CD4-positive, alpha-beta T cell treated with Interleukin-6 for 4 hours (primary cell): ENCODE data around the gene SHTN1.

Experiments
- DNase-seq: peaks from one replicate; pipeline ENCODE4 v3.0.0-alpha.2; 2020; ENCODE audit warnings: mixed read lengths

Gene SHTN1

DNA sequence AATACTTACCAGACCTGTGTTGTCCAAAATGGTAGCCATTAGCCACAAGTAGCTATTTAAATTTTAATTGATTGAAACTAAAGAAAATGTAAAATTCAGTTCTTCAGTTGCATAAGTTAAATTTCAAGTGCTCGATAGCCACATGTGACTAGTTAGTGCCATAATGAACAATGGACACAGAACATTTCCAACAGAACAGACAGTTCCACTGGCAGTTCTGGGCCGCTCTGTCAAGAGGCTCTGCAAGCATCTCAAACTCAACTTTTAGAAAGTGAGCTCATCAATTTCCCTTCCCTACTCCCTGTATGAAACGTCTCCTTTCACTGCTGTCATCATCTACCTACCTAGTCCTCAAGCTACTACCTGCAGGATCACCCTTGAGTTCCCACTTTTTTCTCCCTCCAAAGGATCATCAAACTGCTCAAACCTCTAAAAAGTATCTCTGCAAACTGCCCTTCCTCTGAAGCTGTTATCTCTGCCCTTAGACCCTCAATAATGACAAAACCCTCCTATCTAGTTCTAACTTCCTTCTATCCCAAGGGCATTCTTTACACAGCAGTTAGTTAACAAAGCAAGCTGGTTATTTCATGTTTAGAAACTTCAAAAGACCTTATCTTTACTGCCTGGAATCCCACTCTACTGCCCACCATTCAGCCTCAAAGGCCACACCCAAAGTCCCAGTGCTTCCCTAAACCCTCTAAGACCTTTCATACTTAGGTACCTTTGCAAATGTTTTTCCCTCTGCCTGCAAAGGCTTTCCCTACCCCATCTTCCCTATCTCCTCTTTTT lies 20.6 kb downstream of the SHTN1 start:
- DNase-seq, result no peak

DNA sequence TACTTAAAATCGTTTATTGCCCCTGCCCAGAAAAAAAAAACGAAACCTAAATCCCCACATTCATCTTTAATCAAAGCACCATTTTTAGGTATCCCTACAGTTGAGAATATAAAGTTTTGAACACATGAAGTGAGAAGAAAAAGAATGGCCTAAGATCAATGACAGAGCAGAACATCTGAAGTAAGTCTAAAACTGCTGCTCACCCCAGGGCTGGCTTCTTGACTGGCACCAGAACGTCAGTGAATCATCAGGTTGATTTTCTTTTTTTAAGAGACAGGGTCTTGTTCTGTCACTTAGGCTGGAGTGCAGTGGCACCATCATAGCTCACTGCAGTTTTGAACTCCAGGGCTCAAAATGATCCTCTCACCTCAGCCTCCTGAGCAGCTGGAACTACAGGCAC lies 24.9 kb downstream of the SHTN1 start:
- DNase-seq, result no peak

DNA sequence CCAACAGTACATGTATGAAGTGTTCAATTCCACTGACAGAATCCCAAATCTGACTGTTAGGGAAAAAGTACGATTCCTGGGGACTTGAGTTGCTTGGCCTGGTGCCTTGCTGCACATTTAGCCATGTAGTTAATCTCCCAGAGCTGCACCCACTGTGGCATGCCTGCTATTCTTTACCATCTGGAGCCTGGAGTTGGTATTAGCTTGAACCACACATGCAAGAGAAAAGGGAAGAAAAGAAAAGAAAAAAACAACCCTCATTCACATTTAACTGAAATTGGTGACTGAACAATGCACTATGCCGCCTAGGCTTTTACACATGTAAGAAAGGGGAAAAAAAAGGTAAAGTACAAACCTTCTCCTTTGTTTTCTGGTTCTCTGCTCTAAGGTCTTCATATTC lies 26.1 kb downstream of the SHTN1 start:
- no peak for DNase-seq

GRCh38 chr10:116974456-116975005 lies 30.5 kb downstream of the SHTN1 start:
- no peak for DNase-seq

GRCh38 chr10:116973946-116974455 lies 31.0 kb downstream of the SHTN1 start:
- no peak for DNase-seq

DNA sequence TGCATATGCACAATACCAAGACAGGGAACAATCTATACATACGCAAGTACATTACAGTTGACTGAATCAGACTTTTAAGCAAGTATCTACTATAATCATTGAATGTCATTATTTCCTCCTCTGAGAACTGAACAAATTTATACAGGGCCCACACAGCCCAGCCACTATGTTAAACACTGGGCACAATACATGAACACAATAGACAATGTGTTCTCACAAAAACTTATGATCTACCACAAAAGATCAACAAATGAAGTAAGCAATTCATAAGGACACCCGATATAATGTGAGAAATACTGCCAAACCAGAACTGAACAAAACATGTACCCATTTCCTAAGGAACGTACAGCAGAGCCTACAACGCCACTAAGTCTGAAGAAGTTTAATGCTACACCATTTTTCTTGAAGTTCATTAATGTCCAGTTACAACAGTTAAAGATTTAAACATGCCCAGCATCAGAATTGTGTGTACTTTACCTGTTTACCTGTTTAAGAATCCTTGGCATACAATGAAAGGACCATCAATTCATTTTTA lies 31.5 kb downstream of the SHTN1 start:
- no peak for DNase-seq

GRCh38 chr10:116972131-116972530 lies 32.9 kb downstream of the SHTN1 start:
- DNase-seq, result no peak

- no peak for DNase-seq
Measured at GRCh38 chr10:116970050-116970449, 34.9 kb downstream of the SHTN1 start.

GRCh38 chr10:116968331-116968730 lies 36.7 kb downstream of the SHTN1 start:
- no peak for DNase-seq

DNA sequence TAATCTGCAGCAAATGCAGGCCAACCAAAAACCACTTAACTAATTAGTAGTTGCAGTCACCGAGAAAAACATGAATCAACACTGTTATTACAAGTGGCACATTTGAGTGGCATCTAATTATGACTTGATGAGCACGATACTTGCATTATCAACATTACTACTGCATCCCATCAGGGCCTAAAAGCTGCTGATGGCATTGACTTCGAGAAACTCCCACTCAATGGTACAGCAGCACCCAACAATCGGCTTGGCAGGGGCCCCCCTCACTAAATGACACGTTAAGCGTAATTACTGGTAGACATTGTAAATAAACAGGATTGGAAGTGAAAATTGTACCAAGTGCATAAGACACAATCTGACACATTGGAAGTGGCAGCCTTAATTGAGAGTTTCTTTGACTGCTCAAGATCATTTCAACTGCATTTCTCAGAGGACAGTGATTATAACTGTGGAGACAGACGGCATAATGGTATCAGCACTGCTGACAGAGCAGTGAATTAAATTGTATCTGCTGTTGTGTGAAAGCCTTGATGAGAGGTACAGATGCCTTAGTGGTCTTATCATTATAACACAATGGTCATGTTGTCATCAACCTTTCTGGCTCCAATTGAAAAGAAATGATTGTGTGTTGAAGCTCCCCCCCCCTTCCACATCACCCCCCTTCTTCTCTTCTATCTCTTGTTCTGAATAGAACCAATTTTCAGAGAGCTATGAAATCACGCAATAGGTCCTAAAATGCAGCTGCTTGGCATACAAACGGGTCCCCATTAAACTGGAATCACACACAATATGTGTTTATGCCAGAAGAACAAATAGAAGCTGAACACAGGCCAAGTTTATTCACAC lies 43.4 kb downstream of the SHTN1 start:
- no peak for DNase-seq

GRCh38 chr10:116960066-116960776 lies 44.8 kb downstream of the SHTN1 start:
- DNase-seq, result no peak

GRCh38 chr10:116952729-116953128 lies 52.3 kb downstream of the SHTN1 start:
- DNase-seq, result no peak

GRCh38 chr10:116948530-116948870 lies 56.5 kb downstream of the SHTN1 start:
- no peak for DNase-seq

DNA sequence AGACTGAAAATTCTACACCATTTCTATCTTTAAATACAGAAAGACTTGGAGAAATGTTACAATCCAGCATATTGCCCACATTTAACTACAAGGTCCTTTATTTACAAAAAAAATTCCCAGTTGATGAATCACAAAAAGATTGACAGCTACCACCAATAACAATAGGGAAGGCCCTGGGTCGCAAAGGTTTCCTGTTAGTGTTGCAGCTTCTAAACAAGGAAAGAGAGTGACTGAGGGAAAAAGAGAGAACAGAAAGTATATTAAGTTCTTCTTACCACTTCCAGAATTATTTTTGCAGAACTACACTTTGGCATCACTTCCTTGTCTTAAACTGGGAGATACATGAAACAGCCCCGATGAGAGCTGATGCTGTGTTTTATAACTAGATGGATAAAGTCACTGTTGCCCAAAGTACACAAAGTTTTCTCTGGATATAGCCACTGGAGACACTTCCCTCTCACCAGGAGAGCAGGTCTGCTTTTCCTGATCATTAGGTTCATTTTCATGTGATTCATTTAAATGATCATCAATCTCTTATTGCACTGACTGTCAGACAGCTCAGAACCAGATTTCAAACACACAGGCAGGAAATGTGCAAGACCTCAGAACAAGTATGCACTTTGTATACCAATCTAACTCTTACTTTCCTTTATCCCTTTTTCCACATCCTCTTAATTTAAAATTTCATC lies 57.0 kb downstream of the SHTN1 start:
- DNase-seq, result no peak

GRCh38 chr10:116944911-116945310 lies 60.1 kb downstream of the SHTN1 start:
- no peak for DNase-seq

DNA sequence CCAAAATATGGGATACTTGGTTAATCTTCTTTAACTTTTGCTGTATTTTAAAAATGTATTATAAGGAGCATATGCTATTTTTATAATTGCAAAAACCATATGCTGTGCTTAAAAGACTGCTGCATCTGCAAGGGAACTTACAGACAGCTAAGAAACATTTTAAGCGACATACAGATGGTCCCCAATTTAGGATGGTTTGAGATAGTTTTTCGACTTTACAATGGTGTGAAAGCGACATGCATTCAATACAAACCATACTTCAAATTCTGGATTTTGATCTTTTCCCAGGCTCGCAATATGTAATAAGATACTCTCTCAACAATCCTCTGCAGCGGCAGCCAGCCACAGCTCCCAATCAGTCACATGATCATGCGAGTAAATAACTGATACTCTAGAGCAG lies 73.2 kb downstream of the SHTN1 start:
- no peak for DNase-seq

DNA sequence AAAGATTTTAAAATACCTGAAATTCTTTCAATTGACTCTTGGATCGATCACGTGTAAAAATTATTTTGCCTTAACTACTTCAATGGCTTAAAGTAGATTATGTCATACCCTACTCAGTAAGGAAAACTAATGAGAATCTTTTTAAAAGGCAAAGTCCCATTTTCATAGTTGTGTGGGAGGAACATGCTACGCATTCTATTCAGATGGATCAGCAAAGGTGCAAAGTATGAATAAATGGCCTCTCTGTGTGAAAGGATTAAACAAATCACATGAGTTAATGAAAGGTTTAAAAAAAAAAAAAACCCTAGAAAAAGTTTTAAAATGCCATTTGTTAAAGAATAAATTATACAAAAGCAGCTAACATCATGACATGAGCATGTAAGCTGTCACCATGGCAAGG lies 78.6 kb downstream of the SHTN1 start:
- DNase-seq, result no peak

GRCh38 chr10:116925056-116925455 lies 79.9 kb downstream of the SHTN1 start:
- DNase-seq, result no peak

GRCh38 chr10:116919706-116920105 lies 85.3 kb downstream of the SHTN1 start:
- no peak for DNase-seq

GRCh38 chr10:116919164-116919563 lies 85.8 kb downstream of the SHTN1 start:
- no peak for DNase-seq

DNA sequence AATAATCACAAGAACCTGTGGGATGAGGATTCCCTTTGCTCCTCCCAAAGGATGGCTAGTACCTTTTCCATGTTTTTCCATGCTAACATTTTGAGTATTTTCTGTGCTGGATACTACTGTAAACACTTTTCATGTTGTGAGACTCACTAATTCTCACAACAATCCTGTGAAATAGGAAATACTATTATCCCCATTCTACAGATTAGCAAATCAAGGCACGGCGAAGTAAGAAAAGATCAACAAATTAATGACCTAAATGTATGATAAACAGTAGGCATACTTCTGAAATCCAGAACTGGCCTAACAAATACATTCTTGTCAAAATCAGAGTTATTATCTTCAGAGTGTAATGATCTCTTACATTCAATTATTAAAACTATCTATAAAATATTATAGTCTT lies 86.4 kb downstream of the SHTN1 start:
- no peak for DNase-seq

DNA sequence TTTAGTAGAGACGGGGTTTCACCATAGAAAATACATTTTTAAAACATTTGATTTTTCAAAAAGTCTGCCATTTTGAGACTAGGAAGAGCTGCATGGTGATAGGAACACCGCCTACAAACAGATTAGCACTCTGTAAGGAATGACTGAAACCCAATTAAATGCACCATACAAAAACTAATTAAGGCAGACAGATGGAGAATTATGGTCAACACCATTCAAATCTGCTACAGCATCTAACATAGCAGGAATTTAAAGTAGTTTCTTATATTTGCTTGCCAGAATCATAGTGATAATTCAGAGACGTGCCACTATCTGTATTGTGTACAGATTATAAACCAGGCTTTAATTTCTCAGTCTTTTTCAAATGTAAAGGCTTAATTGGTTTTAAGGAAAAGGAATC lies 87.5 kb downstream of the SHTN1 start:
- DNase-seq, result no peak
